H1 (cell line): ENCODE data around the gene SLC2A5. TPM values are rescaled to one million over a fixed set of nuclear protein-coding genes. Genes with fewer than 3 reads are reported as not detected.
A peak's percentile ranks its signal among the peaks of the same experiment; 100 is the strongest.

ENCODE experiments used
- CBX8 ChIP-seq: fragments of 300-800, 300-1000 bp; sonication (generic); IDR thresholded peaks from 2 replicates; pipeline ENCODE4 v1.7.1; 2016; ENCODE audit warnings: low read depth, low read length, borderline replicate concordance
- CEBPB ChIP-seq: IDR thresholded peaks from 2 replicates; pipeline ENCODE4 v1.6.1; 2012; ENCODE audit warnings: low read depth, low read length
- CHD1 ChIP-seq: IDR thresholded peaks from 2 replicates; pipeline ENCODE4 v1.6.1; 2012; ENCODE audit warnings: low read depth, low read length, improper control_type of control experiment
- CTCF ChIP-seq, 3 experiments: IDR thresholded peaks; 1 replicate in 2 of 3; 2 replicates in 1 of 3; pipeline versions ENCODE4 v1.5.1 to v1.6.1; 2011; ENCODE audit warnings: low read length in 3 of 3, mild to moderate bottlenecking in 3 of 3, inconsistent platforms in 2 of 3, low read depth in 1 of 3, moderate library complexity in 1 of 3; ENCODE audit not compliant: insufficient read depth in 1 of 3; ENCODE audit errors: control extremely low read depth in 1 of 3
- FOSL1 ChIP-seq: IDR thresholded peaks from 2 replicates; pipeline ENCODE4 v1.6.1; 2011; ENCODE audit warnings: mild to moderate bottlenecking, low read depth, low read length, moderate library complexity; ENCODE audit not compliant: insufficient read depth
- GABPA ChIP-seq: IDR thresholded peaks from 2 replicates; pipeline ENCODE4 v1.6.1; 2011; ENCODE audit warnings: mild to moderate bottlenecking, low read length, moderate library complexity, borderline replicate concordance; ENCODE audit not compliant: insufficient read depth
- HDAC6 ChIP-seq: IDR thresholded peaks from one replicate; pipeline ENCODE4 v1.7.1; 2012; ENCODE audit warnings: low read depth, mild to moderate bottlenecking, inconsistent platforms, low read length, moderate library complexity
- POLR2A ChIP-seq, 2 experiments: IDR thresholded peaks; 1 replicate in 1 of 2; 2 replicates in 1 of 2; pipeline ENCODE4 v1.6.1; 2011; ENCODE audit warnings: low read depth in 2 of 2, low read length in 2 of 2, mild to moderate bottlenecking in 2 of 2; ENCODE audit errors: control extremely low read depth in 1 of 2
- SP1 ChIP-seq: IDR thresholded peaks from 2 replicates; pipeline ENCODE4 v1.6.1; 2011; ENCODE audit warnings: low read depth, low read length
- SP2 ChIP-seq: IDR thresholded peaks from 2 replicates; pipeline ENCODE4 v1.6.1; 2012; ENCODE audit warnings: mild to moderate bottlenecking, low read length, inconsistent platforms
- SUZ12 ChIP-seq: fragments of 200-600 bp; sonication (generic); IDR thresholded peaks from 2 replicates; pipeline ENCODE4 v1.6.1; 2012; ENCODE audit warnings: mild to moderate bottlenecking, inconsistent platforms, low read length, moderate library complexity, mixed read lengths
- TAF1 ChIP-seq: IDR thresholded peaks from 2 replicates; pipeline ENCODE4 v1.6.1; 2011; ENCODE audit warnings: mild to moderate bottlenecking, low read depth, low read length
- polyA plus RNA-seq, 7 experiments: library from polyadenylated mRNA; depleted of rRNA in 3 of 7; stranded (reverse) in 5 of 7; unstranded in 2 of 7; fragments of >200 nt in 5 of 7; fragments of 200-250 nt in 2 of 7; gene quantifications; 1 replicate in 5 of 7; 2 replicates in 1 of 7; 4 replicates in 1 of 7; pipeline versions ENCODE4 v1.2.1 to v1.2.3, GENCODE V29; 2011 to 2013; ENCODE audit warnings: missing spikeins in 2 of 7, mixed read lengths in 2 of 7
- total RNA-seq: library from RNA; stranded (reverse); fragmentation: NEBNext Ultra II Directional; extraction: Animal tissue kit (Norgen Biotek cat#: 25700); gene quantifications from 2 replicates; pipeline ENCODE4 v1.2.1, GENCODE V29; 2021

Gene SLC2A5
- total and polyA plus RNA-seq, 2 of the 8 experiments (the other 6 are each of a cell fraction or from before 2014, with no cell fraction given): 0.12 TPM; not detected in 1

GRCh38 chr1:9009438-9010370, 59.7 kb downstream of the SLC2A5 start (continued):
- TF ChIP-seq CTCF (IDR thresholded peaks at IDR 0.05; ENCODE audit: control extremely low read depth in 1 of 3, insufficient read depth in 1 of 3, low read depth in 1 of 3, low read length in 3 of 3) (peak; percentile 95 to 99 (median 96)), CEBPB (no peak), POLR2A (IDR thresholded peaks at IDR 0.05; ENCODE audit: control extremely low read depth in 1 of 2, low read depth in 2 of 2, low read length in 2 of 2) (peak in 1 of 2 experiments; percentile 99; a peak in 2 of 3 replicates), CBX8 (no peak), HDAC6 (no peak), TAF1 (no peak), FOSL1 (no peak), GABPA (no peak), CHD1 (no peak), SP2 (no peak), SUZ12 (no peak), SP1 (no peak)
